Frontal cortex (tissue), 4 donors: ENCODE data around the gene RPS24. TPM values are rescaled to one million over a fixed set of nuclear protein-coding genes. Genes with fewer than 3 reads are reported as not detected.
A peak's percentile ranks its signal among the peaks of the same experiment; 100 is the strongest.
"Not testable (repeated sequence)": the region's sequence is repeated elsewhere in the genome, so short reads cannot be mapped to it uniquely, and the experiment has no call there.

ENCODE experiments used
- DNase-seq, 2 donors: peaks; one replicate each; pipeline ENCODE4 v3.0.0; 2012; ENCODE audit warnings: low spot score in 2 of 2
- FAIRE-seq: peaks from 2 replicates; lab custom pipeline; 2012; peaks lifted over from hg19 to GRCh38; lab: Jason Lieb, UNC
- total RNA-seq: library from RNA; depleted of rRNA; stranded (reverse); fragments of >200 nt; gene quantifications from one replicate; pipeline ENCODE4 v1.2.3, GENCODE V29; 2014
- donor health status: control.
- donor health status: control.
- donor health status: control.

Gene RPS24
- total RNA-seq, 1 donor from 2014 or later, result 2,828 TPM

GRCh38 chr10:78046711-78047269 lies 13.1 kb downstream of the RPS24 start:
- no peak for DNase-seq
- no peak for FAIRE-seq

- DNase-seq (peak; percentile 42 to 72), FAIRE-seq (no peak)
These were observed 13.7 kb downstream of the RPS24 start for GRCh38 chr10:78047314-78047891.

- DNase-seq (no peak), FAIRE-seq (no peak)
These were observed 16.2 kb downstream of the RPS24 start for GRCh38 chr10:78049851-78050250.

GRCh38 chr10:78053211-78053868 lies 19.7 kb downstream of the RPS24 start:
- FAIRE-seq (no peak), DNase-seq (no peak)

GRCh38 chr10:78058562-78058961 lies 24.9 kb downstream of the RPS24 start:
- FAIRE-seq, result no peak

GRCh38 chr10:78059906-78060702 lies 26.4 kb downstream of the RPS24 start:
- no peak for FAIRE-seq
- no peak for DNase-seq

More at GRCh38 chr10:78058562-78058961, 24.9 kb downstream of the RPS24 start:
- no peak for DNase-seq

- FAIRE-seq, result no peak
- DNase-seq, result no peak
These were observed 28.6 kb downstream of the RPS24 start for GRCh38 chr10:78062296-78062695.

GRCh38 chr10:78063236-78063635 lies 29.6 kb downstream of the RPS24 start:
- FAIRE-seq, result no peak
- DNase-seq, result no peak

- DNase-seq, FAIRE-seq: not testable (repeated sequence)
These were observed 31.3 kb downstream of the RPS24 start for GRCh38 chr10:78064919-78065318.

GRCh38 chr10:78065611-78066010 lies 31.9 kb downstream of the RPS24 start:
- FAIRE-seq (no peak), DNase-seq (no peak)

- DNase-seq, result no peak
- FAIRE-seq, result no peak
These were observed 32.3 kb downstream of the RPS24 start for GRCh38 chr10:78066012-78066411.

GRCh38 chr10:78066728-78067430 lies 33.2 kb downstream of the RPS24 start:
- no peak for FAIRE-seq
- DNase-seq, result no peak

- DNase-seq, result no peak
- no peak for FAIRE-seq
These were observed 35.5 kb downstream of the RPS24 start for GRCh38 chr10:78069151-78069550.

GRCh38 chr10:78070064-78070463 lies 36.4 kb downstream of the RPS24 start:
- FAIRE-seq, DNase-seq: not testable (repeated sequence)

GRCh38 chr10:78070726-78071125 lies 37.1 kb downstream of the RPS24 start:
- FAIRE-seq (no peak), DNase-seq (no peak)

- no peak for FAIRE-seq
- no peak for DNase-seq
These were observed 37.6 kb downstream of the RPS24 start for GRCh38 chr10:78071140-78071856.

GRCh38 chr10:78071857-78072179 lies 38.2 kb downstream of the RPS24 start:
- FAIRE-seq (no peak), DNase-seq (no peak)

GRCh38 chr10:78072504-78072903 lies 38.8 kb downstream of the RPS24 start:
- DNase-seq, result no peak
- FAIRE-seq, result no peak

GRCh38 chr10:78075806-78076205 lies 42.1 kb downstream of the RPS24 start:
- DNase-seq, FAIRE-seq: not testable (repeated sequence)
